ENCODE measurements around the gene TMEM131L. TPM values are rescaled to one million over a fixed set of nuclear protein-coding genes. Genes with fewer than 3 reads are reported as not detected.
A peak's percentile ranks its signal among the peaks of the same experiment; 100 is the strongest.

The TMEM131L gene
- total and polyA plus RNA-seq, 4 experiments from 2014 or later, result 20.8 to 65.6 (median 53.2) TPM

DNA sequence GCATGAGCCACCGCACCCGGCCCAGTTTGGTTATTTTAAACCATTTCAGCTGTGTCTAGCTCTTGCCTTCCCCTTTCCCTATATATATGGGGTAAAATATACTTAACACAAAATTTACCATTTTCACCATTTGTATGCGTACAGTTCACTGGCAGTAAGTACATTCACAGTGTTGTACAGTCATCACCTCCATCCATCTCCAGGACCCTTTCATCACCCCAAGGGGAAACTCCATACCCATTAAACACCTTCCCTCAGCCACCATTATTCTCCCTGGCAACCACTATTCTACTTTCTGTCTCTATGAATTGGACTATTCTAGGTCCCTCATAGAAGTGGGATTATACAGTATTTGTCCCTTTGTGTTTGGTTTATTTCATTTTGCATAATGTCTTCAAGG is 106.4 kb downstream of the TMEM131L start:
- H3K4me1 ChIP-seq (ENCODE audit: insufficient read depth, low read length), result peaks cover 31% of the 10 kb centered on the region
- ChIA-PET POLR2A (ENCODE audit: partially characterized antibody) (interaction anchor here (1.0 to 3.9 kb wide), 2 partner anchors 106 to 139 kb away, joined by 3 to 66 read pairs; partner anchors contain the start of gene TMEM131L), CTCF (ENCODE audit: partially characterized antibody) (interaction anchor here (0.9 to 4.7 kb wide), 11 partner anchors 11 to 427 kb away, joined by 3 to 228 read pairs (median 17); partner anchors contain the start of genes MND1 and TMEM131L)
- H3K36me3 Mint-ChIP-seq, result peaks cover 22 to 39% of the 10 kb centered on the region in 2 donors
- H3K4me3 ChIP-seq (ENCODE audit: low read length in 2 of 2), result no peak overlapping the region
- no peaks in the 10 kb centered on the region for H3K27me3 Mint-ChIP-seq
- H3K4me3 Mint-ChIP-seq, result peak overlapping the region in 3 of 8 donors; percentile 17 to 28 (median 17)
- intact Hi-C loops (cut with micrococcal nuclease), result loop anchor here (5.0 kb wide), 1 partner anchor 35 kb away; no protein-coding TSS in a partner anchor
- H3K4me1 Mint-ChIP-seq, result peaks cover 52 to 84% (median 65%) of the 10 kb centered on the region in 4 donors
- peak overlapping the region; percentile 4 to 84 (median 67) for H3K27ac Mint-ChIP-seq
- no peak for DNase-seq
- no peak overlapping the region for H3K27ac ChIP-seq (ENCODE audit: low read depth, low read length)
- no peaks in the 10 kb centered on the region for H3K36me3 ChIP-seq (ENCODE audit: insufficient read depth, low read length)
- no peaks in the 10 kb centered on the region for H3K27me3 ChIP-seq (ENCODE audit: insufficient read depth, low read length)
- no peaks in the 10 kb centered on the region for H3K9me3 ChIP-seq (ENCODE audit: control insufficient read depth in 1 of 2, low read length in 2 of 2)
- peaks cover 0 to 2% (median 0%) of the 10 kb centered on the region in 8 donors for H3K9me3 Mint-ChIP-seq

DNA sequence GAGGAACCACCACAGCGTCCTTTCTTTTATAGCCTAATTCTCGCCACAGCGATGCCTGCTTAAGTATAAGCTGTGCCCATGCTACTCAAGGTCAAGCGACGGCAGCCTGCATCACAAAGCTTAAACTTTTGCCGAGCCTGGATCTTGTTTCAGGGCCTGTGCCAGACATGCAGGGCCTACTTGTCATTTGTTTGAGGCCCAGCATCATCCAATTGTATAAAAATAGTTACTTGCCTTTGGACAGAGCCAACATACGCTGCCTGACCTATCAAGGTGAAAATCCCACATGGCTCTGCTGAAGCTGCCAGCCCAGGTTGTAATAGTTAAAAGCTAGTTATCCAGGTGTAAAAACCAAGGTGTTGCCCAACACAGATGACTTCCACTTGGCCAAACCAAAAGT is 107.1 kb downstream of the TMEM131L start:
- POLR2A ChIA-PET (ENCODE audit: partially characterized antibody), result interaction anchor here (1.2 to 3.9 kb wide), 8 partner anchors 47 to 144 kb away, joined by 3 to 66 read pairs (median 4); partner anchors contain the start of gene TMEM131L
- H3K36me3 Mint-ChIP-seq, result peaks cover 26 to 36% of the 10 kb centered on the region in 2 donors
- H3K4me3 ChIP-seq (ENCODE audit: low read length in 2 of 2), result no peak overlapping the region
- CTCF ChIA-PET (ENCODE audit: partially characterized antibody), result interaction anchor here (0.7 to 4.7 kb wide), 28 partner anchors 11 to 430 kb away, joined by 3 to 228 read pairs (median 10); partner anchors contain the start of genes MND1 and TMEM131L
- H3K9me3 ChIP-seq (ENCODE audit: control insufficient read depth in 1 of 2, low read length in 2 of 2), result no peaks in the 10 kb centered on the region
- peak overlapping the region in 4 of 7 donors; percentile 26 to 70 (median 58) for H3K27ac Mint-ChIP-seq
- peak overlapping the region; percentile 1 for H3K27ac ChIP-seq (ENCODE audit: low read depth, low read length)
- H3K9me3 Mint-ChIP-seq, result peaks cover 0 to 2% (median 0%) of the 10 kb centered on the region in 8 donors
- H3K4me1 ChIP-seq (ENCODE audit: insufficient read depth, low read length), result peaks cover 31% of the 10 kb centered on the region
- intact Hi-C loops (cut with micrococcal nuclease), result loop anchor here (5.0 kb wide), 1 partner anchor 36 kb away; no protein-coding TSS in a partner anchor
- H3K27me3 Mint-ChIP-seq, result no peaks in the 10 kb centered on the region
- no peaks in the 10 kb centered on the region for H3K36me3 ChIP-seq (ENCODE audit: insufficient read depth, low read length)
- peak overlapping the region in 1 of 8 donors; percentile 27 for H3K4me3 Mint-ChIP-seq
- H3K27me3 ChIP-seq (ENCODE audit: insufficient read depth, low read length), result no peaks in the 10 kb centered on the region
- no peak for DNase-seq
- peaks cover 53 to 83% (median 65%) of the 10 kb centered on the region in 4 donors for H3K4me1 Mint-ChIP-seq

DNA sequence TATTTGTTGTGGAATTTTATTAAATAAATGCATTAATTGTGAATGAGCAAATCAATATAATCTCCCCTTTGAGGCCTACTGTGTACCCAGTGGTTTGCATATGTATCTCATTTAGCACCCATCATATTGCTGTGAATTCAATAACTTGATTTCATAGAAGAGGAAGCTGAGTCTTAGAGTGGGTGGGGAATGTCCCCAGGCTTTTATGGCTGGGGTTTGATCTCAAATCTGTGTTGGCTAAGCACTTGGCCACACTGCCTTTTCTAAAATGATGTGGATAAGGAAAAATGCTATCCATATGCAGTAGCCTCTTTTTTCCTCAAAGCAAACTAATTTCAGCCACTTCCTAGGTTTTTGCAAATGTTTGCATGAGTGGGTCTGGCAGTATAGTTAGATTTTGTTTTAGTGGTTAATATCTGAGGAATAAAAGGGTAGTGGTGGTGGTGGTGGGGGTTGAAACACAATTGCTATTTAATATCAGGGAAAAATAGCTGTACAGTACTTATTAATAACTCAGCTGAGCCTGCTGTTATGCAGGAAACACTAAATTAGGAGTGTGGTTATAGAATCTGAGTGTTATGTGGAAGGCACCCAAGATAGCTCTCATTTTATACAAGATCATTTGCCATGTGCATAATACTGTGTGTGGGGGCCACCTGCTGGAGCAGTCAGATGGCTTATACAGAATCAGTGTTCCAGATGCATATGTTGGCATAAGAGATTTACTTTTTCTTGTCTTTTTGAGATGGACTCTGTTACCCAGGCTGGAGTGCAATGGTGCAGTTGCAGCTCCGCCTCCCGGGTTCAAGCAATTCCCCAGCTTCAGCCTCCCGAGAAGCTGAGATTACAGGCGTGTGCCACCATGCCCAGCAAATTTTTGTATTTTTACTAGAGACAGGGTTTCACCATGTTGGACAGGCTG is 108.0 kb downstream of the TMEM131L start:
- peaks cover 0 to 2% (median 0%) of the 10 kb centered on the region in 8 donors for H3K9me3 Mint-ChIP-seq
- H3K4me3 ChIP-seq (ENCODE audit: low read length in 2 of 2), result no peak overlapping the region

DNA sequence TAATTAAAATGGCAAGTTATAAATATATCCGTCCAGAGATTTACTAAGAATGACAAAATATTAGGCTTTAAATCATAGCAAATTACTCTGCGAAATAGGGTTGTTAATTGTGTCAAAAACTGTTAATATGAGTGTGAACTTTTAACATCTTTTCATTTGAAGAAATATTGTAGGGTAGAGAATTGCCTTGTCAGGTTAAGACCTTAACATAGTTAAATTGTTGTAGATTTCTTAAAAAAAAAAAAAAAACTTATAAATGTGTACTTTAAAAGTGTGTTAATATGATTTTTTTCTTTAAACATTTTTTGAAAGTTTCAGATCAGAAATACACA is 110.2 kb downstream of the TMEM131L start:
- H3K9me3 Mint-ChIP-seq, result peaks cover 0 to 2% (median 0%) of the 10 kb centered on the region in 8 donors
- no peak overlapping the region for H3K27ac ChIP-seq (ENCODE audit: low read depth, low read length)
- H3K36me3 Mint-ChIP-seq, result peaks cover 28 to 32% of the 10 kb centered on the region in 2 donors
- CTCF ChIA-PET (ENCODE audit: partially characterized antibody), result interaction anchor here (0.7 to 4.3 kb wide), 3 partner anchors 143 to 231 kb away, joined by 3 to 35 read pairs (median 3); no protein-coding TSS in a partner anchor
- peaks cover 3% of the 10 kb centered on the region for H3K36me3 ChIP-seq (ENCODE audit: insufficient read depth, low read length)
- no peak overlapping the region for H3K4me3 Mint-ChIP-seq
- peaks cover 20% of the 10 kb centered on the region for H3K4me1 ChIP-seq (ENCODE audit: insufficient read depth, low read length)
- H3K4me3 ChIP-seq (ENCODE audit: low read length in 2 of 2), result no peak overlapping the region
- H3K27me3 Mint-ChIP-seq, result no peaks in the 10 kb centered on the region
- intact Hi-C loops (cut with micrococcal nuclease), result no loop called here
- H3K9me3 ChIP-seq (ENCODE audit: control insufficient read depth in 1 of 2, low read length in 2 of 2), result no peaks in the 10 kb centered on the region
- peaks cover 39 to 69% (median 56%) of the 10 kb centered on the region in 4 donors for H3K4me1 Mint-ChIP-seq
- H3K27ac Mint-ChIP-seq, result peak overlapping the region; percentile 1 to 73 (median 65)
- no peak for DNase-seq
- no peaks in the 10 kb centered on the region for H3K27me3 ChIP-seq (ENCODE audit: insufficient read depth, low read length)
- POLR2A ChIA-PET (ENCODE audit: partially characterized antibody), result no interaction called here

More for the DNA sequence above, 108.0 kb downstream of the TMEM131L start:
- peak; percentile 59 to 74 (median 64) for DNase-seq
- Histone ChIP-seq H3K9me3 (ENCODE audit: control insufficient read depth in 1 of 2, low read length in 2 of 2) (no peaks in the 10 kb centered on the region), H3K27me3 (ENCODE audit: insufficient read depth, low read length) (no peaks in the 10 kb centered on the region), H3K4me1 (ENCODE audit: insufficient read depth, low read length) (peaks cover 31% of the 10 kb centered on the region), H3K27ac (ENCODE audit: low read depth, low read length) (peak overlapping the region; percentile 1), H3K36me3 (ENCODE audit: insufficient read depth, low read length) (no peaks in the 10 kb centered on the region)
- H3K27me3 Mint-ChIP-seq, result no peaks in the 10 kb centered on the region
- H3K36me3 Mint-ChIP-seq, result peaks cover 26 to 27% of the 10 kb centered on the region in 2 donors
- intact Hi-C loops (cut with micrococcal nuclease), result loop anchor here (1.0 to 5.0 kb wide), 8 partner anchors 37 to 431 kb away; no protein-coding TSS in a partner anchor
- CTCF ChIA-PET (ENCODE audit: partially characterized antibody), result interaction anchor here (0.6 to 4.7 kb wide), 56 partner anchors 10 to 485 kb away, joined by 3 to 228 read pairs (median 6); partner anchors contain the start of genes MND1 and TMEM131L
- POLR2A ChIA-PET (ENCODE audit: partially characterized antibody), result interaction anchor here (0.6 to 3.9 kb wide), 20 partner anchors 25 to 228 kb away, joined by 3 to 66 read pairs (median 4); partner anchors contain the start of gene TMEM131L
- H3K4me3 Mint-ChIP-seq, result peak overlapping the region in 3 of 8 donors; percentile 40 to 64 (median 47)
- H3K4me1 Mint-ChIP-seq, result peaks cover 50 to 74% (median 59%) of the 10 kb centered on the region in 4 donors
- H3K27ac Mint-ChIP-seq, result peak overlapping the region in 6 of 7 donors; percentile 16 to 86 (median 68)

DNA sequence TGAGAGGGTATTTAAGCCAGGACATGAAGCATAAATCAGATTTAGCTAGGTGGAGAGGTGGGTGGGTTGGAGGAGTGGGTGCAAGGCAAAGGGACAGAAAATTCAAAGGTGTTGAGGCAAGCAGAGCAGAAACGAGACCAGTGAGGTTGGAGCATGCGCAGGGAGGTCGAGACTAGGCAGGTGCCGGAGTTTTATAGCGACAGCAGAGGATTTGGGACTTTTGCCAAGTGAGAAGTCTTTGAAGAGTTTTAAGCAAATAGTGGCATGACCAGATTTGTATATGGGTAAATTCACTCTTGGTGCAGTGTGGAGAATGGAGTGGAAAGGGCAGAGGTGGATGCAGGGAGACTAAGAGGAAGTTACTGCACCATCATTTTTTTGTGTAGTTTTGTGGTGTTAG is 110.9 kb downstream of the TMEM131L start:
- intact Hi-C loops (cut with micrococcal nuclease), result no loop called here
- Histone ChIP-seq H3K36me3 (ENCODE audit: insufficient read depth, low read length) (peaks cover 10% of the 10 kb centered on the region), H3K4me3 (ENCODE audit: low read length in 2 of 2) (no peak overlapping the region), H3K9me3 (ENCODE audit: control insufficient read depth in 1 of 2, low read length in 2 of 2) (no peaks in the 10 kb centered on the region), H3K27ac (ENCODE audit: low read depth, low read length) (no peak overlapping the region), H3K4me1 (ENCODE audit: insufficient read depth, low read length) (peaks cover 20% of the 10 kb centered on the region), H3K27me3 (ENCODE audit: insufficient read depth, low read length) (no peaks in the 10 kb centered on the region)
- Mint-ChIP-seq H3K27me3 (no peaks in the 10 kb centered on the region), H3K27ac (peak overlapping the region in 4 of 7 donors; percentile 1 to 72 (median 42)), H3K4me1 (peaks cover 36 to 65% (median 52%) of the 10 kb centered on the region in 4 donors), H3K9me3 (peaks cover 0 to 2% (median 0%) of the 10 kb centered on the region in 8 donors), H3K4me3 (no peak overlapping the region), H3K36me3 (peaks cover 24 to 30% of the 10 kb centered on the region in 2 donors)
- ChIA-PET CTCF (ENCODE audit: partially characterized antibody) (interaction anchor here (0.7 to 4.3 kb wide), 2 partner anchors 144 to 231 kb away, joined by 3 to 35 read pairs; no protein-coding TSS in a partner anchor), POLR2A (ENCODE audit: partially characterized antibody) (interaction anchor here (1.0 to 1.2 kb wide), 2 partner anchors 14 to 144 kb away, joined by 3 to 4 read pairs; no protein-coding TSS in a partner anchor)
- DNase-seq, result no peak

DNA sequence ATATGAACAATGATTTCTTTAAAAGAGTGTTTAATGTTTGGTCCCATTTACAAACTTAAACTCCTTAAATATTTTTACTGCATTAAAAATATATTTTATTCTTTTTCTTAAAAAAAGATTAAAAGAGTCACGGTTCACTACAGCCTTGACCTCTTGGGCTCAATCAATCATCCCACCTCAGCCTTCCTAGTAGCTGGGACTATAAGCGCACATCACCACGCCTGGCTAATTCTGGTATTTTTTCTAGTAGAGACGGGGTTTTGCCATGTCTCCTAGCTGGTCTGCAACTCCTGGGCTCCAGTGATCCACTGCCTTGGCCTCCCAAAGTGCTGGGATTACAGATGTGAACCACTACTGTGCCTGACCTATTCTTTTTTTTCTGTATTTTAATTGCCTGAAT is 113.2 kb downstream of the TMEM131L start:
- Mint-ChIP-seq H3K4me3 (no peak overlapping the region), H3K4me1 (peaks cover 17 to 52% (median 36%) of the 10 kb centered on the region in 4 donors), H3K36me3 (peaks cover 29 to 45% of the 10 kb centered on the region in 2 donors), H3K9me3 (peaks cover 0 to 2% (median 0%) of the 10 kb centered on the region in 8 donors), H3K27me3 (no peaks in the 10 kb centered on the region), H3K27ac (peak overlapping the region in 3 of 7 donors; percentile 27 to 46 (median 28))
- Histone ChIP-seq H3K27me3 (ENCODE audit: insufficient read depth, low read length) (no peaks in the 10 kb centered on the region), H3K4me1 (ENCODE audit: insufficient read depth, low read length) (no peaks in the 10 kb centered on the region), H3K36me3 (ENCODE audit: insufficient read depth, low read length) (peaks cover 23% of the 10 kb centered on the region), H3K9me3 (ENCODE audit: control insufficient read depth in 1 of 2, low read length in 2 of 2) (no peaks in the 10 kb centered on the region), H3K27ac (ENCODE audit: low read depth, low read length) (no peak overlapping the region), H3K4me3 (ENCODE audit: low read length in 2 of 2) (no peak overlapping the region)
- ChIA-PET CTCF (ENCODE audit: partially characterized antibody) (interaction anchor here (1.2 to 4.3 kb wide), 2 partner anchors 64 to 146 kb away, joined by 4 to 35 read pairs; no protein-coding TSS in a partner anchor), POLR2A (ENCODE audit: partially characterized antibody) (interaction anchor here (1.2 kb wide), 1 partner anchor 153 kb away, joined by 3 read pairs; no protein-coding TSS in a partner anchor)
- intact Hi-C loops (cut with micrococcal nuclease), result no loop called here
- DNase-seq, result no peak

All from CD4-positive, alpha-beta memory T cell (primary cell).